A549 (cell line): ENCODE results near the gene IGSF23. TPM values are rescaled to one million over a fixed set of nuclear protein-coding genes. Genes with fewer than 3 reads are reported as not detected.

Experiments
- ATAC-seq, 2 experiments: fragments of 200-7000 bp in 1 of 2; fragments of >200 bp in 1 of 2; cut with Nextera tagmentation in 1 of 2; cut with Tn5 transposase in 1 of 2; 3 replicates each; pipeline versions ENCODE4 v1.8.0 to v1.9.1; 2018 to 2020; ENCODE audit warnings: mild to moderate bottlenecking in 1 of 2, moderate library complexity in 1 of 2
- CTCF ChIA-PET: fragments of 300-600 bp; sonication (Branson Sonifier 250); formaldehyde crosslinking; extraction: SDS; loops from one replicate; lab custom pipeline; 2021; ENCODE audit warnings: antibody characterized with exemption, inconsistent platforms; lab: Yijun Ruan, JAX
- POLR2A ChIA-PET: fragments of 350-600 bp; formaldehyde crosslinking; extraction: SDS; loops from one replicate; lab custom pipeline; 2021; ENCODE audit warnings: antibody characterized with exemption, inconsistent platforms; lab: Yijun Ruan, JAX
- DNase-seq, 2 experiments: peaks; one replicate each; pipeline versions ENCODE4 v3.0.0 to v3.0.0-alpha.2; 2011 to 2016; ENCODE audit warnings: low read depth in 1 of 2, low spot score in 1 of 2
- FAIRE-seq: peaks from 2 replicates; lab custom pipeline; 2011; peaks lifted over from hg19 to GRCh38; lab: Jason Lieb, UNC
- H3K27ac ChIP-seq, 2 experiments: fragments of >200 bp; sonication (Bioruptor Twin); formaldehyde crosslinking; 3 replicates each; pipeline ENCODE4 v1.5.1; 2016 to 2017
- H3K4me1 ChIP-seq: fragments of >200 bp; sonication (Bioruptor Twin); formaldehyde crosslinking; 3 replicates; pipeline ENCODE4 v1.6.1; 2016
- H3K4me2 ChIP-seq: fragments of >200 bp; sonication (Bioruptor Twin); formaldehyde crosslinking; 3 replicates; pipeline ENCODE4 v1.6.1; 2016
- H3K4me3 ChIP-seq: fragments of >200 bp; sonication (Bioruptor Twin); formaldehyde crosslinking; 3 replicates; pipeline ENCODE4 v1.5.1; 2016
- H3K9me3 ChIP-seq: fragments of >200 bp; sonication (Bioruptor Twin); formaldehyde crosslinking; 3 replicates; pipeline ENCODE4 v1.6.1; 2016
- ATOH8 ChIP-seq: fragments of 250-450 bp; sonication (Bioruptor Pico); IDR thresholded peaks from 2 replicates; pipeline ENCODE4 v1.5.0; 2020; ENCODE audit warnings: low read depth, mild to moderate bottlenecking, moderate library complexity
- CHD2 ChIP-seq: fragments of 150-350 bp; IDR thresholded peaks from 2 replicates; pipeline ENCODE4 v1.6.1; 2014; ENCODE audit warnings: low read length; ENCODE audit not compliant: partially characterized antibody
- E2F6 ChIP-seq: IDR thresholded peaks from 2 replicates; pipeline ENCODE4 v1.6.1; 2012; ENCODE audit warnings: low read depth, borderline replicate concordance
- EHF ChIP-seq: fragments of 250-450 bp; sonication (Bioruptor Pico); IDR thresholded peaks from 2 replicates; pipeline ENCODE4 v1.5.0; 2020; ENCODE audit warnings: mild to moderate bottlenecking
- ELK1 ChIP-seq: fragments of 150-350 bp; IDR thresholded peaks from 2 replicates; pipeline ENCODE4 v1.6.1; 2014; ENCODE audit warnings: low read depth, mild to moderate bottlenecking, low read length
- EP300 ChIP-seq, 2 experiments: fragments of >200 bp; sonication (Bioruptor Twin); formaldehyde crosslinking; IDR thresholded peaks; 2 replicates in 1 of 2; 3 replicates in 1 of 2; pipeline ENCODE4 v1.6.1; 2016 to 2017
- FOSB ChIP-seq: fragments of 250-450 bp; sonication (Bioruptor Pico); IDR thresholded peaks from 2 replicates; pipeline ENCODE4 v1.5.0; 2020; ENCODE audit warnings: mild to moderate bottlenecking, moderate library complexity
- FOXS1 ChIP-seq: fragments of 250-450 bp; sonication (Bioruptor Pico); IDR thresholded peaks from 2 replicates; pipeline ENCODE4 v1.5.0; 2020; ENCODE audit warnings: mild to moderate bottlenecking, moderate library complexity
- HDAC2 ChIP-seq: fragments of 200-600 bp; sonication (generic); IDR thresholded peaks from 2 replicates; pipeline ENCODE4 v1.6.1; 2016
- JUN ChIP-seq, 2 experiments: fragments of >200 bp; sonication (Bioruptor Twin); formaldehyde crosslinking; IDR thresholded peaks; 2 replicates in 1 of 2; 3 replicates in 1 of 2; pipeline ENCODE4 v1.6.1; 2016 to 2017
- NFE2L2 ChIP-seq: fragments of 150-350 bp; conservative IDR thresholded peaks from 2 replicates; pipeline ENCODE4 v1.6.1; 2014; ENCODE audit warnings: low read length
- PHF8 ChIP-seq: fragments of 200-600 bp; sonication (generic); IDR thresholded peaks from 2 replicates; pipeline ENCODE4 v1.6.1; 2016; ENCODE audit warnings: low read depth, mild to moderate bottlenecking, antibody characterized with exemption, moderate library complexity, borderline replicate concordance
- POLR2A ChIP-seq: IDR thresholded peaks from 2 replicates; pipeline ENCODE4 v1.6.1; 2012; ENCODE audit warnings: mild to moderate bottlenecking, low read length
- POLR2AphosphoS2 ChIP-seq: conservative IDR thresholded peaks from 2 replicates; pipeline ENCODE4 v1.6.1; 2012; ENCODE audit warnings: low read length, improper control_type of control experiment, inconsistent platforms
- RAD21 ChIP-seq, 2 experiments: fragments of >200 bp in 1 of 2; sonication (Bioruptor Twin) in 1 of 2; formaldehyde crosslinking in 1 of 2; IDR thresholded peaks in 1 of 2; conservative IDR thresholded peaks in 1 of 2; 2 replicates in 1 of 2; 3 replicates in 1 of 2; pipeline ENCODE4 v1.6.1; 2012 to 2018; ENCODE audit warnings: inconsistent platforms in 1 of 2
- RARB ChIP-seq: fragments of 250-450 bp; sonication (Bioruptor Pico); IDR thresholded peaks from 2 replicates; pipeline ENCODE4 v1.8.0; 2021; ENCODE audit warnings: mild to moderate bottlenecking, moderate library complexity
- RCOR1 ChIP-seq: fragments of 150-350 bp; IDR thresholded peaks from 2 replicates; pipeline ENCODE4 v1.6.1; 2014; ENCODE audit warnings: antibody characterized with exemption, low read length, low read depth
- SREBF2 ChIP-seq: fragments of 450-650 bp; IDR thresholded peaks from 2 replicates; pipeline ENCODE4 v1.6.1; 2014; ENCODE audit warnings: mild to moderate bottlenecking, moderate library complexity
- TFCP2L1 ChIP-seq: fragments of 250-450 bp; sonication (Bioruptor Pico); IDR thresholded peaks from 2 replicates; pipeline ENCODE4 v1.5.0; 2021; ENCODE audit warnings: mild to moderate bottlenecking
- WGBS: methylation state at CpG from one replicate; pipeline ENCODE4 v1.1.6; 2017; ENCODE audit errors: missing lambda C conversion rate; 5-methylcytosine and 5-hydroxymethylcytosine counted together
- polyA plus RNA-seq, 4 experiments: library from polyadenylated mRNA; depleted of rRNA in 3 of 4; stranded (reverse); fragments of >200 nt; fragmentation: RNase III in 1 of 4; extraction: RNeasy Plus Mini Kit Qiagen cat#74134 plus additional on column Dnase treatment in 1 of 4; gene quantifications; 2 replicates in 3 of 4; 3 replicates in 1 of 4; pipeline ENCODE4 v1.2.3, GENCODE V29; 2011 to 2017
- TF ChIP-seq, protein P1 (sequence below): fragments of 200-600 bp; sonication (generic); IDR thresholded peaks from 2 replicates; pipeline ENCODE4 v1.6.1; 2016; ENCODE audit warnings: antibody characterized with exemption, mild to moderate bottlenecking, moderate library complexity
- TF ChIP-seq, protein P2 (sequence below): IDR thresholded peaks from 2 replicates; pipeline ENCODE4 v1.6.1; 2012

Gene IGSF23
- polyA plus RNA-seq, 2 of the 4 experiments (the other 2 are of a cell fraction) = 0.14 to 0.35 TPM

DNA sequence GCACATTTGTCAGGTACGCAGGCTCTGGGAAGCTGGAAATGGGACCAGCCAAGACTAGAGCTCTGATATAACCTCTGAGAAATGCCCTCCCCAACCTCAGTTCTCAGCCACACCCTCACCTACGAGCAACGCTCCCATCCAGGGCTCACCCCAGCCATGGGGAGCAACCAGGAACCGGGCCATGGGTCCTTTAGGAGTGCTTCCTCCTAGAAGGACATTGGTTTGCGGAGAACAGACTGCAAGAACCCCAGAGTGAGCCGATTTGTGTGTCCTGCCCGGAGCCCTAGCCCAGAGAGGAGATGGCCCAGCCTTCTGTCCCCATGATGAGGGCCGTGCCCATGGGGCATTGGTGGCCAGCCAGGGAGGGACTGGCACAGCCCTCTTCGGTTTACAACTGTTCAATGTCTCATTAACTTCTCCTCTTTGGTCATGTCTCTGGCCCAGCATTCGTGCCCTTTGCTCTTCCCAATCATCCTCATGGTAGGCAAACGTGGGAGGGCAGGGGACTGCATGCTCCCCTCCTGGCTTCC lies 32.9 kb upstream of the IGSF23 start:
- DNase-seq = no peak
- no peak overlapping the region for H3K4me2 ChIP-seq
- H3K4me3 ChIP-seq = no peak overlapping the region
- no peak for ATAC-seq
- ChIA-PET CTCF (interaction anchor here (0.7 to 5.0 kb wide), 9 partner anchors 9 to 144 kb away, joined by 3 to 75 read pairs (median 5); no protein-coding TSS in a partner anchor), POLR2A (no interaction called here)
- H3K4me1 ChIP-seq = no peaks in the 10 kb centered on the region; the same call in 2 of the 3 replicates
- WGBS = 84% methylated on average over 11 of the region's 11 CpGs
- peaks cover 9% of the 10 kb centered on the region; the same call in 1 of the 3 replicates for H3K9me3 ChIP-seq
- no peak for FAIRE-seq
- H3K27ac ChIP-seq = peak overlapping the region in 1 of 2 experiments; percentile 16; a peak in 2 of 6 replicates
- no peak for TF ChIP-seq RAD21 (conservative IDR thresholded peaks at IDR 0.05 in 1 of 2, IDR thresholded peaks at IDR 0.05 in 1 of 2)
- TF ChIP-seq E2F6 = no peak
- no peak for TF ChIP-seq ELK1
- TF ChIP-seq NFE2L2 = no peak
- TF ChIP-seq, protein P1, sequence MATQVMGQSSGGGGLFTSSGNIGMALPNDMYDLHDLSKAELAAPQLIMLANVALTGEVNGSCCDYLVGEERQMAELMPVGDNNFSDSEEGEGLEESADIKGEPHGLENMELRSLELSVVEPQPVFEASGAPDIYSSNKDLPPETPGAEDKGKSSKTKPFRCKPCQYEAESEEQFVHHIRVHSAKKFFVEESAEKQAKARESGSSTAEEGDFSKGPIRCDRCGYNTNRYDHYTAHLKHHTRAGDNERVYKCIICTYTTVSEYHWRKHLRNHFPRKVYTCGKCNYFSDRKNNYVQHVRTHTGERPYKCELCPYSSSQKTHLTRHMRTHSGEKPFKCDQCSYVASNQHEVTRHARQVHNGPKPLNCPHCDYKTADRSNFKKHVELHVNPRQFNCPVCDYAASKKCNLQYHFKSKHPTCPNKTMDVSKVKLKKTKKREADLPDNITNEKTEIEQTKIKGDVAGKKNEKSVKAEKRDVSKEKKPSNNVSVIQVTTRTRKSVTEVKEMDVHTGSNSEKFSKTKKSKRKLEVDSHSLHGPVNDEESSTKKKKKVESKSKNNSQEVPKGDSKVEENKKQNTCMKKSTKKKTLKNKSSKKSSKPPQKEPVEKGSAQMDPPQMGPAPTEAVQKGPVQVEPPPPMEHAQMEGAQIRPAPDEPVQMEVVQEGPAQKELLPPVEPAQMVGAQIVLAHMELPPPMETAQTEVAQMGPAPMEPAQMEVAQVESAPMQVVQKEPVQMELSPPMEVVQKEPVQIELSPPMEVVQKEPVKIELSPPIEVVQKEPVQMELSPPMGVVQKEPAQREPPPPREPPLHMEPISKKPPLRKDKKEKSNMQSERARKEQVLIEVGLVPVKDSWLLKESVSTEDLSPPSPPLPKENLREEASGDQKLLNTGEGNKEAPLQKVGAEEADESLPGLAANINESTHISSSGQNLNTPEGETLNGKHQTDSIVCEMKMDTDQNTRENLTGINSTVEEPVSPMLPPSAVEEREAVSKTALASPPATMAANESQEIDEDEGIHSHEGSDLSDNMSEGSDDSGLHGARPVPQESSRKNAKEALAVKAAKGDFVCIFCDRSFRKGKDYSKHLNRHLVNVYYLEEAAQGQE = no peak
- no peak for TF ChIP-seq EHF (CRISPR knock-in tag)
- no peak for TF ChIP-seq ATOH8 (CRISPR knock-in tag)
- TF ChIP-seq TFCP2L1 (CRISPR knock-in tag) = no peak
- no peak for TF ChIP-seq CHD2
- no peak for TF ChIP-seq FOSB (CRISPR knock-in tag)
- TF ChIP-seq POLR2A = no peak
- TF ChIP-seq FOXS1 (CRISPR knock-in tag) = no peak
- TF ChIP-seq, protein P2, sequence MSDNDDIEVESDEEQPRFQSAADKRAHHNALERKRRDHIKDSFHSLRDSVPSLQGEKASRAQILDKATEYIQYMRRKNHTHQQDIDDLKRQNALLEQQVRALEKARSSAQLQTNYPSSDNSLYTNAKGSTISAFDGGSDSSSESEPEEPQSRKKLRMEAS = no peak
- TF ChIP-seq HDAC2 = no peak

DNA sequence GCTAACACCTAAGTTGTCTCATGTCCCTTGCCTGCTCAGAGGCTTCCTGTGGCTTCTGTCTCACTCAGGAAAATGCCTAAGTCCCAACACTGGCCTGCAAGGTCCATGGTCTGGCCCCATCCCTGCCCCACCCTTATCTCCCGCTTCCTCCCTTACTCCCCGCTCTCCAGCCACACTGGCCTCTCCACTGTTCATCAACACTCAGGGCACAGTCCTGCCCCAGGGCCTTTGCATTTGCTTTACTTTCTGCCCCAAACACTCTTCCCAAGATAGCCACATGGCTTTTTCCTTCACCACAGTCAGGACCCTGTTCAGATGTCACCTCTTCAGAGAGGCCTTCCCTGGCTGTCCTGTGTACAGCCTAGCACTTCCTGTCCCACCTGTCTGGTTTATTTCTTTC lies 32.1 kb upstream of the IGSF23 start:
- WGBS = 98% methylated on average over 2 of the region's 2 CpGs
- peaks cover 9% of the 10 kb centered on the region; the same call in 1 of the 3 replicates for H3K9me3 ChIP-seq
- H3K4me3 ChIP-seq = no peak overlapping the region
- CTCF ChIA-PET = interaction anchor here (0.7 to 1.9 kb wide), 5 partner anchors 10 to 143 kb away, joined by 3 to 11 read pairs (median 4); no protein-coding TSS in a partner anchor
- FAIRE-seq (no peak), DNase-seq (no peak), ATAC-seq (no peak)
- peak overlapping the region in 1 of 2 experiments; percentile 16; a peak in 2 of 6 replicates for H3K27ac ChIP-seq
- TF ChIP-seq JUN (IDR thresholded peaks at IDR 0.05) = no peak
- TF ChIP-seq RARB (CRISPR knock-in tag) = no peak
- TF ChIP-seq EP300 (IDR thresholded peaks at IDR 0.05) = no peak
- no peak for TF ChIP-seq POLR2AphosphoS2
- TF ChIP-seq SREBF2 = no peak
- TF ChIP-seq CHD2 = no peak
- TF ChIP-seq PHF8 = no peak
- no peak for TF ChIP-seq RCOR1
- peaks cover 8% of the 10 kb centered on the region; the same call in 1 of the 3 replicates for H3K4me1 ChIP-seq
- no peak overlapping the region for H3K4me2 ChIP-seq
- POLR2A ChIA-PET = no interaction called here
